Measurements from ENCODE around the gene SOX11.

SOX11 gene

GRCh38 chr2:5692561-5693286, 540 bp downstream of the SOX11 start:
- DNase-seq: no peak

GRCh38 chr2:5693287-5694201, 1.4 kb downstream of the SOX11 start:
- no peak for DNase-seq

- DNase-seq: no peak
Observed at GRCh38 chr2:5694306-5694705, 2.1 kb downstream of the SOX11 start.

- DNase-seq: no peak
Observed at GRCh38 chr2:5695654-5696403, 3.6 kb downstream of the SOX11 start.

- no peak for DNase-seq
Observed at GRCh38 chr2:5696404-5696944, 4.3 kb downstream of the SOX11 start.

GRCh38 chr2:5696945-5697521, 4.8 kb downstream of the SOX11 start:
- no peak for DNase-seq

- no peak for DNase-seq
Observed at GRCh38 chr2:5697562-5697961, 5.4 kb downstream of the SOX11 start.

- no peak for DNase-seq
Observed at GRCh38 chr2:5698134-5698533, 6.0 kb downstream of the SOX11 start.

- DNase-seq: no peak
Observed at GRCh38 chr2:5699963-5700362, 7.8 kb downstream of the SOX11 start.

GRCh38 chr2:5700551-5700950, 8.4 kb downstream of the SOX11 start:
- no peak for DNase-seq

GRCh38 chr2:5701266-5701665, 9.1 kb downstream of the SOX11 start:
- no peak for DNase-seq

GRCh38 chr2:5703166-5703565, 11.0 kb downstream of the SOX11 start:
- DNase-seq: no peak

- DNase-seq: no peak
Observed at GRCh38 chr2:5705490-5705889, 13.3 kb downstream of the SOX11 start.

- no peak for DNase-seq
Observed at GRCh38 chr2:5706717-5707455, 14.7 kb downstream of the SOX11 start.

GRCh38 chr2:5710615-5711014, 18.4 kb downstream of the SOX11 start:
- DNase-seq: no peak

GRCh38 chr2:5713101-5713500, 20.9 kb downstream of the SOX11 start:
- no peak for DNase-seq

GRCh38 chr2:5719629-5720334, 27.6 kb downstream of the SOX11 start:
- DNase-seq: no peak

GRCh38 chr2:5720426-5720825, 28.2 kb downstream of the SOX11 start:
- no peak for DNase-seq

- DNase-seq: no peak
Observed at GRCh38 chr2:5722236-5722635, 30.1 kb downstream of the SOX11 start.

GRCh38 chr2:5723791-5724735, 31.9 kb downstream of the SOX11 start:
- DNase-seq: no peak
